ENCODE results near the gene DAP.

Gene DAP

DNA sequence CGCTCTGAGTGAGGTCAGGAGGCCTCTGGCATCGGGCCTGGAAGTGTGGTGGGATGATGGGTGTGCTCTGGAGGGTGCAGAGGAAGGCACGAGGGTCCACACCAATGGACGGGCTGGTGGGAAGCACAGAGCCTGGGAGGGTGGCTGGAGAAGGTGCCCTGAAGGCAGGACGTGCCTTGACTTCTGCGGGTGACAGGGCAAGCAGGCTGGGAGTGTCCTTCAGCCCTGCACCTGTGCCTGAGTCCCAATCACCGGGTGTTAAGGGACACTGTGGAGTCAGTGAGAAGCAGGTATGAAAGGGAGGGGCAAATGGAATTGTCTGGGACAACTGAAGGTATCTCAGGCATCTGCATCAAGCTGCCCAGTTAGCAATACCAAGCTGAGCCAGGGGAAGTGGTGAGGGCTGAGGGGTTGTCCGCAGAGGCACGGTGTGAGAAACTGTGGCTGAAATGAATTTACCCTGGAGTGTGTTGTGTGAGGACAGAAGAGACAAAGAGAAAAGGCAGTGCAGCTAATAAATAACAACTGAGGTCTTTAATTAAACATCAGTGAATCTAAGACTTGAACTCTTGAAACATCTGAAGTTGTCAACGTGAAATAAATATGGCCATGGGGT is 50.4 kb downstream of the DAP start:
- no peak for DNase-seq (ENCODE audit: low read depth, low spot score)

DNA sequence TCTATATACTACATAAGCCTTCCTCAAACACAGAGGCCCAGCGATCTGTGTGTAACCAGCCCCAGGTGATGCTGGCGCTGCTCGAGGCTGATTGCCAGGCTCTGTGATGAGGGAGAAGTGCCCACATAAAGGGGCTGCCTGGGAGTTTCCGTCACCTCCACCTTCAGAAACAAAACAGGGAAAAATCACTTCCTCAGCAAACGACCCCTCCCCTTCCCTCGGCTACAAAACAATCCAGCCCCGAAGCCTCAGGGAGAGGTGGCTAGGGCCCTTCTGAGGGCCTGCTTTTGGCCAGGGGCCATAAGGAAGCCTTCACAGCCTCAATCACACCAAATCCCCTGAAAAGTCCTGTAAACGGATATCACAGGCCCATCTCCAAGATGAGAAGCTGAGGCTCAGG is 51.1 kb downstream of the DAP start:
- no peak for DNase-seq (ENCODE audit: low read depth, low spot score)

DNA sequence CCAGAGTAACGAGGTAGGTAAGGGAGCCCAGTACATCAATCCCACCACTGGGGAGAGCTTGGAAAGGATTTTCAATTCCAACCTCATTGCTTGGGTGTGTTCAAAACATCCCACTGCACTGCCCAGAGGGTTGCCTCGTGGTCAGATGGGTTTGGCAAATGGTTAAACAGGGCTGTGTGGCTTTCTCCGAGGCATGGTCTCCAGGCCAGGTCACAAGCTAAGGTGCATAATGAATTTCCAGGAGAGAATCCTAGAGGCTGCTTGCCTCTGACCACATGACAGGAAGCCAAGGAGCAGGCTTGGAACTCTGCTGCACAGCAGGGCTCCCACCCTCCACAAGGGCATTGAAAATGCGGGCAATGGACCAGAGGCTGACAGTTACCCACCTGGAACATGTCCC is 51.6 kb downstream of the DAP start:
- no peak for DNase-seq (ENCODE audit: low read depth, low spot score)

DNA sequence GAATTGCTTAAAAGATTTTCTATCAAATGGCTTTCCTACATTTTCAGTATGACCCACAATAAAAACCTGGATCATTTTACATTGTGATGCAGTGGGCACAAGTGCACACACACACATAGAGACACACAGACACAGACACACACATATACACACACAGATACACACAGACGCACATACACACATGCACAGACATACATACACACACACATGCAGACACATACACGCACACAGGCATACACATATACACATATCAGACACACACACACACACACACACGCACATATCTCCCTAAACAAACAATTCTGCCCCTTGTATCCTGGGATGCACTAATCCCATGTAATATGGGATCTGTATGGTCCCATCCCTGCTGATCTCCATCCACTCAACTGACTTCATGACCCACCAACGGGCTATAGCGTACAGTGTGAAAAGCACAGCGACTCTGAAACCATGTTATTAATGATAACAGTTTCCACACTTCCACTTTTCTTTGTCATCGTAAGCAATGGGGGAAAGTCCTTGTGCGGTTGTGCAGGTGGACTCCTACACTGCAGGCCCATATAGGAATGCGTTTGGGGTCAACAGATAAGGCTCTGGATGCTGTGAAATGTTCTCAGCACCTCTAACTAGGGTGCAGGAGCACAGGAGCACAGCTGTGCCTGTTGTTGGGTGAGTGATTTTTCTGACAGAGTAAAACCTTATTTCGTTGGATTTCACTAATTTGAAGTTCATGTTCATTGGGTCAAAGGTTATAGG is 52.7 kb downstream of the DAP start:
- DNase-seq (ENCODE audit: low read depth, low spot score), result no peak

DNA sequence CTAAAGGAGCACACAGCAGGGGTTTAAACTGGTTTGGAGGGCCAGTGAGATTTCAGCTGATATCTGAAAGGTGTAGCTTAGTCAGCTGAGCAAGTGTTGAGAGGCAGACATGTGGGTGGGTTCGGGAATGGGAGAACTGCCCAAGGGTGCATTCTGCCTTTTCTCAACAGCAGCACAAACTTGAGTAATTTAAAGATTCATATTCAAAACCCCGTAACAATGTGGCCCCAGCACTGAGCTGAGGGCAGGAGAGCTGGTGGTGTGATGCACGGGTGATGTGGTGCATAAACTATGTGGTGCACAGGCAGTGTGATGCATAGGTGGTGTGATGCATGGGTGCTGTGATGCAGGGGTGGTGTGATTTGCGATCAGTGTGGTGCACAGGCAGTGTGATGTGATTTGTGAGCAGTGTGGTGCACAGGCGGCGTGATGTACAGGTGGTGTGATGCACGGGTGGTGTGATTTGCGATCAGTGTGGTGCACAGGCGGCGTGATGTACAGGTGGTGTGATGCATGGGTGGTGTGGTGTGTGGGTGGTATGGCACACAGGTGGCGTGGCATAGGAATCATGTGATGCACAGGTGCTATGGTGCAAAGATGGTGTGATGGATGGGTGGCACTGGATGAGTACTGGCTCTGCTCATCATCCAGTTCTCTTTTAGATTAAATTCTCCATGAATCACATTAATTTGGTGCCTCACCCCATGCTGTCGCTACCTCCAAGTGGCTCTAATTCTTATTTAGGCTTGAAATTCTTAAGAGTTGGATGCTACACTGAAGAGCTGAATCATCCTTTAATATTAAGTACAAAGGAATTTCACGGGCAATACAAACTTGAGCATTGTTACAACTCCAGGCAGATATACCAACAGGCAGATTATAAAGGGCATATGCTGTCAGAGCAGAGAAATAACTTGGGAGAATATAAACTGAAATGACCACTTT is 53.6 kb downstream of the DAP start:
- DNase-seq (ENCODE audit: low read depth, low spot score), result no peak

DNA sequence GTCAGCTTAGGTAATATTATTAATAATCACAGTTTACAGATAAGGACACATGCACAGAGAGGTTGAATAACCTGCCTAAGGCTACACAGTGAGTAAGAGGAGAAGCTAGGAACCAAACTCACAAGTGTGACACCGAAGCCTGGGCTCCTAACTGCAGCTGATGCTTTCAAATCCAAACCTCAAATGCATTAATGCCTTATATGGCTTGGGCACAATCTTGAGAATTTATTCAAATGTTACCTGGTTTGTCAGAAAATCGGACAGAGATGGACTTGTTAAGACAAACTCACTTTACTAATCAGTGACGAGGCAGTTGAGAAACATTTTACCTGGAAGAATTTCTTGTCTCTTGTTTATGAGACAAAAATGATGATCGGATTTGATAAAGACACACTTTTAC is 54.7 kb downstream of the DAP start:
- no peak for DNase-seq (ENCODE audit: low read depth, low spot score)

DNA sequence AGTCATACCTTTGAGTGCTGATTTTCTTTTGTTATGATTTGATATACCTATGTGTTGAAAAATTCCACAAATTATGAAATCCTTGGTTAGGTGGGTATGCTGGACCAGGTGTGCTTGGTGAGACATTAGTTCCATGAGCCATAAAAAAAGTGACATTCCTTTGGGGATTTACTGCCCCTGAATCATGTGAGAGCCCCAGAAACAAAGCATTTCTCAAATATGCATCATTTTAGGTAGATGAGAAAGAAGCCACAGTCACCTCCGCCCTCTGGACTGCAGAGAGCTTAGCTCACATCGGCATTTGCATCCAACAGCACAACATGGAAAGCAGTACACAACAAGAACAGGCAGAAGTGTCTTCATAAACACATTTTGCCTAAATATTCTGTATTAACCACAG is 55.3 kb downstream of the DAP start:
- DNase-seq (ENCODE audit: low read depth, low spot score), result no peak

DNA sequence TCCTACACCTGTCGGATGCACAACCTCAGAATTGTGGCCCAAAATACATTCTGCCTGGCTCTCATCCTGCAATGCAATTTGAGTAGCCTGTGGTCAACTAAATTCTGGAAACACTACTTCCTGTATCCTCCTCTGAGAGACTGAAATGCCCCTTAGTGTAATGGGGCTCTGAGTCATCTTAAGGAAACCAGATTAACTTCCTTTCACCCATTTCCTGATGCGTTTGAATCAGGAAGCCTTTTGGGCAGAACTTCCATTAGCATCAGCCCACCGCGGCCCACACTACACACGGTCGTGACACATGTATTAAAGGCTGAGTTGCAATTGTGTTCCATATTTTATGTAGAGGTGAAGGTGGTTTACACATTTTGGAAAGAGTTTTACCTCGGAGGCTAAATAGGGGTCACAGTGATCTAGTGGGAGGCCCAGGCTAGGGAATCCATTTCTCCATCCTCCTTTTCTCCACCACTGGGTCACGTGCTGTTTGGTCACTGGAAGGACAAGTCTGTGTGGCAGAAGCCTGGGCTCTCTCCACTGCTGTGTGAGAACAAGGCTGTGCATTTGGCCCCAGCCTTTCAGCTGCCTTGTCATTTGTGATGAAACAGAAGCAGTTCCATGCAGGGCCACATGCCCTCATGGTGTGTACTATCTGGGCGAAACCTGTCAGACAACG is 55.9 kb downstream of the DAP start:
- DNase-seq (ENCODE audit: low read depth, low spot score), result no peak

DNA sequence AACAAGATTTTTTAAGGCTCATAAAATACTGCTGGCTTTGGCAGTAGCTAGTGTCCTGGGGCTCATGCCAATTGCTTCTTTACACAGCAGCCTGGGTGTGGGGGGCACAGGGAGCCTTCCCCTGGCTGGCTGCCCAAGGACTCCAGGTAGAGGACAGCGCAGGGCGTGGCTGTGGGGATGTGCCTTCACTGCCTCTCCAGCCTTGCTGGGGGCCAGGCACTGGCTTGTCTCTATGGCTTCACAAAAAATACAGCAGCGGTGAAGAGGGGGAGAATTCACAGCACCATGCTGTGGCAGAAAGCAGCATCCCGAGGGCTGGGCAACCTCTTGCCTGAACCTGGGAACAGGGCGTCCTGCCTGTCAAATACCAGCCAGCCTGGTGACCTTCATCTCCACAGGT is 57.4 kb downstream of the DAP start:
- DNase-seq (ENCODE audit: low read depth, low spot score), result no peak

DNA sequence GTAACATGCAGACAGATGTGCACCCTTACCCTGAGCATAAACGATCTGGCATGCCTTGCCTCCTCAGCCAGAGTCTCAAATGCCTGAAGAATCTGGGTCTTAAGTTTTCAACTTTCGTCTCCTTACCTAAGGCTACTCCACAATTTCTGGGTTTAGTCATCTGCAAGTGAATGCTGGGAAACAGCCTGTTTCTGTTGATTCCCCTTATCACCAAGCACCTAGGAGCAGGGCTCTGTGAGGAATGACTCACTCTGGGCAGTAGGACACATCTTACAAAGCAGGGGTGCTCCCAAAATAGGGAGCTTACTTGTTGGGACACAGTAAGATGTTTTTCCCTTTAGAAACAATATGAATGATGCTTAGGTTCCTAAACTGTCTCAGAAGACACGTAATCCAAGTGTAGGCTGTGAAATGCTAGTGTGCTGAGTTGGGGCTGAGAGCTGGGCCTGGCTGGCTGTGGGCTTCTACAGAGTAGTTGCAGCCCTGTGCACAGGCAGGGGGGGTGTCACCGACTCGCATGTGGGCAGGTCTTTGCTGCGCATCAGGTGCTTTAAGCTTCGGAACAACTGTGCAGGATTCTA is 58.0 kb downstream of the DAP start:
- DNase-seq (ENCODE audit: low read depth, low spot score), result no peak

DNA sequence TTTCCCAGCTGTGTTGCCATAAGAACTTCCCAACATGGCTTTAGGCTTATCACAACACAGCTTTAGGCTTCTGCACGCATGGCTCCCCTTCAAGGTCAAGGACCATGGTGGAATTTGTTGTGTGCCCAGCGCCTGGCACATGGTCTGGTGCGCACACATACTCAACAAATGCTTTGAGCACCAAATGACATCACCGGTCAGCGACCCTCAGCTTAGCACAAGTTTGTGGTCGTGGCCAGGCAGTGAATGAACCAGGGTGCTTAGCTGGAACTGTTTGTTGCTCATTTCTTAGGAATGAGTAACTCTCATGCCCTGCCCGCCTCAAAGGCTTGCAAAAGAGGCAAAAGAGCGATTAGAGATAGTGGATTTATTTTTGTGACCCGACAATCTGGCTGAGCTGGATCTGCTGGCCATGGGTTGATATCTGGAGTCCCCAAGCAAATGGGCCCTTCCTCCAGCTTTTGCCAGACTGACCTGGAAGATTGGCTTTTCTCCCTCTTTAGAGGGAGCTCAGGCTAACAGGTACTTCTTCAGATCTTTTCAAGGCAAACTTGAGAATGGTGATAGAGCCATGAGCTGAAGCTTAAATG is 58.9 kb downstream of the DAP start:
- DNase-seq (ENCODE audit: low read depth, low spot score), result no peak

DNA sequence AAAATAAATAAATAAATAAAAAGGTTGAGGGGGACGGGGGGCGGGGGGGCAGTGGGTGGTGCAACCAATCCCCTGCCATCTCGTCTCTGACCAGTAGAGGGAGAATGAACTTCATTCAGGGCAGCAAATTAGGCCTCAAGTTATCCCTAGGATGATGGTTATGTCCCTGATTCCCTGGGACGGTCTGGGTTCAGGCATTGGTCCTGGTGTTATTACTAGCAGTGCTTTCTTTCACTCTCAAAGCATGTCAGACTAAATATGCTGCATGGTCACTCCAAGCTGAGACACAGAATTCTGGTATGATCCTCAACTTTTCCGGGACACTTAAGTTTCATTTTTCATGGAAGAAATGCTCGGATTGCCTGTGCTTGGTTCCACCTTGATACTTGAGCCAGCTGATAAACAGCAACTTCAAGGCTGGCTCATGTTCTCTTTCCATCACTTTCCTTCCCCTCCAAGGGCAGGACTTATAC is 59.4 kb downstream of the DAP start:
- DNase-seq (ENCODE audit: low read depth, low spot score), result peak; percentile 12

DNA sequence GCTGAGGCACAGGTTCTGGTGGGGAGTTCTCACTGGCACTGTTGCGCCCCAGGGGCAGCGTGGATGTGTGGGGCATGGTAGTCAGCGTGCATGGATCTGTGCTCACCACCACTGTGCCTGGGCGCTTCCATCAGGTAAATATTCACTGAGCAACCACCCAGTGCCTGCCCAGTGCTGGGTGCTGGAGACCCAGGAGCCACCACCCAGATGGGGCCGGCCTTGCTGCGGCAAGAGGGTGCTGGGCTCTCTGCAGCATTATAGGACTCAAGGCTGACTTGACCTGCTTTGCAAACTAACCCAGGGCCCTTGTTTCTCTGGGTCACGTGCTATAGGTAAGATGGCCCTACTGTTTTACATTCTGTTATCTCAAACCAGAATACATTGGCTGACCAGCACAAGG is 60.5 kb downstream of the DAP start:
- no peak for DNase-seq (ENCODE audit: low read depth, low spot score)

DNA sequence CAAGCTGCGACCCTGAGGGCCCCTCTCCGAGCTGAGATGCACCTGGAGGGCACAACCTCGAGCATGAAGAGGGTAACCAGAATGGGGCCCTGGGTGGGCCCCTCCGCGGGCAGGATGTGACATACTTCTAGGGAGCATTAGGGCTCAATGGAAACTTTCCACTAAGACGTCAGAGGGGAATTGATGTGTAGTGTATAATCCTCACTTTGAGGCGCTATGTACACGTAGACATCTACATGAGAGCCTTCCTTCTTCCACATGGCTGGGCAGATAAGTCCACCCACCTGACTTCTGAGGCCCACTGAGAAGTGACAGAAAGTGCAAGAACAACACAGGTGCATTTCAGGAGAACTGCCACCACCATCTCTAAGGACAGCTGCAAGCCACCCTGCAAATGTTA is 61.0 kb downstream of the DAP start:
- no peak for DNase-seq (ENCODE audit: low read depth, low spot score)

DNA sequence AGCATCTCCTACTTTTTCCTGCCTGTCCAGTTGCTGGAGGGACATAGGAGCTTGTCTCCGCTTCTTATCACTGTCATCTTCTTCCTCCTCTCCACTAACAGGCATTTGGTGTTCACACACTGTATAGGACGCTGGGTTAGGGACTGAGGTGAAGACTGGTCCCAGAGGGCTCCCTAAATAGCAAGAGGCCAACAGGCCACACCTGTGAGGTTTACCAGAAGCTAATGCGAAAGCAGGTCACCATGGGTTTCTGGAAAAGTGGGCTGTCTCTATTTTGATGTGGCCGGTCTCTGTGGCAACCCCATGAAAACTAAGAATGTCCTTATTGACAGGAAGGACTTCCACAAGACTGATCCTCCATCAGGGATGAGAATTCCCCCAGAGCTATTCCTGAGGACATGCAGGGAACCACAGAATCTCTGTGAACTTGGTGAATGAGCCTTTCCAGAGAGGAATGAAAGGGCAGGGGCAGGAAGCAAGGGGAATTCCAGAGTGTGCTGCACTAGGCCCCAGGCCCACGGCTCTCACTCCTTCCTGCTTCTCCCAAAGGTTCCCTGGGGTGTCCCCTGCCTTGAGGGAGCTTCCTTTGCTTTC is 61.7 kb downstream of the DAP start:
- no peak for DNase-seq (ENCODE audit: low read depth, low spot score)

DNA sequence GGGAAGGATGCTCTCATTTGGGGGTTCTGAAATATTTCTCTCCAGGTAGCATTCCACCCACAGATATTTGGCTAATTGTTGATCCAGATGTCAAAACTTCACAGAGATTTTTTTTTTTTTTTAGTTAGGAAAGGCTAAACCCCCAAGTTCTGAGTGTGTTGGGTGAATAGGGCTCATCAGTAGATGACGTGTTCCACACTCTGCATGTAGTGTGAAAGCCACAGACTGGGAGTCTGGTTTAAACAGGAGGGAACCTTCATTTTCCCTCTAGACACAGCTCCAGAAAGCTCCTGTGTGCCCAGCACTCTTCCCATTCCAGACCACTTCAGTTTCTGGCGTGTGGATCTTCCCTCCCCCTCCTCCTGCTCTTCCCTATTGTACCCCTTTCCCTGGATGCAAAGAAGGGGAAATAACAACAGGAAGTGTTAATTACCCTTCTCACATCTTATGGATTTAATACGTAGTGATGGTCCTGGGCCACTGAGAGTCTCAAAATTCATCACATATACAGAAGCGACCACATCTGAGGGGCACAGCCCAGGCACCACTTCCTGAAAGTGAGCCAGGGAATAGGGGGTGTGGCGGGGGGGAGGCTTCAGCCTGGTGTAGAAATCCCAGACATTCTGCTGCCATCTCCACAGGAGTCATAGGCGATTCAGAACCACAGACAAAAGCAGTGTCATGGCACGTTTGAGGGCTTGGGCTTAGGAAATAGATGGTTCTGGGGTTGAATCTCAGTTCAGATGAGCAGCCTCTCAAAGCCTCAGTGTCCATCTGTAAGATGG is 65.1 kb downstream of the DAP start:
- DNase-seq (ENCODE audit: low read depth, low spot score), result no peak

DNA sequence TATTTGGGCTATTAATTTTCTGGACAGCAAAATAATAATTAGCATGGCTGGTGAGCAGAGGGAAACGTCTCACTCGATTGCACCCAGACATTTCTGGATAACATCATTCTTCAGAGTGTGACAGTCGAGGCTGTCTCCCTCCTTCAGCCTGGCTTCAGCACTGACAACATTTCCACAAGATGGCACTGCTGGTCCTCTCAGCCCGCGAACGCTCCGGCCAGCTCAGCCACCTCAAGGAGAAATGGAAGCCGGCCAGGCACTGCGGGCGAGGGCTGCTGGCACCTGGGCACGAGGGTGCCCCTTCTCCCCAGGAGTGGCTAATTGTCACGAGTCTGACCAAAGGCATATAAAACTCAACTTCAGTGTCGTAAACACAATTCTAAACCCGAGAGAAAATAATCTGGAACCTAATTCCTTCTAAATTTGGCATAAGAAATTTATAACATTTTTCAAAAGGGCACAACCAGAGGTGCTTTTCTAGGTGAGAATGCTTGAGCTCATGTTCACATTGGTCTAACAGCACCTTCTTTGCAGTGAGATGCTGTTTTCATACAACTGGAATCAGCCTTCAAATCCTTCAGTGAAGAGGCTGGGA is 65.9 kb downstream of the DAP start:
- no peak for DNase-seq (ENCODE audit: low read depth, low spot score)

DNA sequence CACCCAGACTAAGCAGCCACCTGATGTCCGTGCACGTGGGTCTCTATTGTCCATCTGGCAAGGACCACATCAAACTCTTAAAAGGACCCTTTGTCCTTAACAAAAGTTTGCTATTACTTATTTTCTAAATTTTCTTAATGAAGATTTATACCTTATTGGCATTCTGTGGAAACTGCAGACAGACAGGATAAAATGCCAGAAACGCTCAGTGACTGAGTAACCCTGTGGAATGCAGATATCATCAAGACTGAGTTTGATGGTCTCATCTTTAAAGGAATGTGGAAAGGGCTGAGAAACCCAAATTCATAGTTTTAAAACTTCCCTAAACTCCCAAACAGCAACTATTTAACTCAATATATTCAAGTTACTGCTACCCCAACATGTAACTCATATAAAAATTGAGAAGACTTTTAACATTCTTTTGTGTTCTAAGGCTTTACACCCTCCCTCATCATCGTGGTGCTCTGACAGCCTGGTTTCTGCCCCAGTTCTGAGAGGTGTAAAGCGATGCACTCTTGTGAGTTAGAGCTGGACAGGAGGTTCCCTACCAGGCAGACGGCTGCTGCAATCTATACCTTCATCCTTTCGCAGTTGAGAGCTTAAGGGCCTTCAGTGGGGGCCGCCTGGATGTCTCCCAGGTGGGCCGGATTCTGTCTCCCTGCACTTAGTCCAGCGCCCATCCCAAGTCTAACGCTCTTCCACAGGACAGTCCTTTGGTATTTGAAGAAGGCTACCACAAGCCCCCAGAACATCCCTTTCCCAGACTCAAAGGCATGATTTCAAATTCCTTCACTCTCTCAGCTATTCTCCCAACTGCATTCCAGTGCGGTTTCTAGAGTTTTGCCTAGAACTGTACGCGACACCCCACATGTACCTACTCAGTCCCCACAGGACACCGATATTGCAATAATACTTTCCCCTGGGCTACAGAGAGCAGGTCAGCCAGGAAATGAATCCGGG is 68.9 kb downstream of the DAP start:
- no peak for DNase-seq (ENCODE audit: low read depth, low spot score)
